Stimulated activated CD8-positive, alpha-beta memory T cell treated with anti-CD3 and anti-CD28 coated beads, Interleukin-4, amount 100 ng/mL, for 48 hours (primary cell): ENCODE measurements around the gene ANXA5.

ENCODE experiments used
- DNase-seq: peaks from one replicate; pipeline ENCODE4 v3.0.0-alpha.2; 2020

ANXA5 gene

GRCh38 chr4:121632636-121633035 is 64.1 kb downstream of the ANXA5 start:
- no peak for DNase-seq
